ENCODE results near the gene CERS6.
A peak's percentile ranks its signal among the peaks of the same experiment; 100 is the strongest.

The CERS6 gene

GRCh38 chr2:168434146-168434545, 21.9 kb upstream of the CERS6 start (continued):
- no peak for TF ChIP-seq PATZ1 (CRISPR knock-in tag; IDR thresholded peaks at IDR 0.05; ENCODE audit: borderline replicate concordance)
- TF ChIP-seq ISL1 (CRISPR knock-in tag; IDR thresholded peaks at IDR 0.05), result peak; percentile 93
- TF ChIP-seq SNAI2 (CRISPR knock-in tag; IDR thresholded peaks at IDR 0.05), result peak; percentile 45; the same call in 1 of the 2 replicates
- no peak for TF ChIP-seq ZFP30 (CRISPR knock-in tag; IDR thresholded peaks at IDR 0.05)
- TF ChIP-seq CREB5 (CRISPR knock-in tag; IDR thresholded peaks at IDR 0.05; ENCODE audit: low read depth), result peak; percentile 77; the same call in 1 of the 2 replicates
- TF ChIP-seq GLIS3 (CRISPR knock-in tag; IDR thresholded peaks at IDR 0.05), result peak; percentile 92

- TF ChIP-seq ZFP30 (CRISPR knock-in tag; IDR thresholded peaks at IDR 0.05) (no peak), PATZ1 (CRISPR knock-in tag; IDR thresholded peaks at IDR 0.05; ENCODE audit: borderline replicate concordance) (no peak), ZNF8 (CRISPR knock-in tag; IDR thresholded peaks at IDR 0.05) (no peak), CREB5 (CRISPR knock-in tag; IDR thresholded peaks at IDR 0.05; ENCODE audit: low read depth) (no peak), TSHZ2 (CRISPR knock-in tag; IDR thresholded peaks at IDR 0.05) (no peak), SNAI2 (CRISPR knock-in tag; IDR thresholded peaks at IDR 0.05) (no peak), CSDC2 (CRISPR knock-in tag; IDR thresholded peaks at IDR 0.05) (no peak), RARB (CRISPR knock-in tag; IDR thresholded peaks at IDR 0.05) (no peak), GLIS3 (CRISPR knock-in tag; IDR thresholded peaks at IDR 0.05) (no peak), ISL1 (CRISPR knock-in tag; IDR thresholded peaks at IDR 0.05) (no peak), ZNF565 (CRISPR knock-in tag; conservative IDR thresholded peaks at IDR 0.05; ENCODE audit: low read depth) (no peak), BACH2 (CRISPR knock-in tag; IDR thresholded peaks at IDR 0.05; ENCODE audit: borderline replicate concordance) (no peak), ZC3H10 (CRISPR knock-in tag; IDR thresholded peaks at IDR 0.05) (no peak), POU6F1 (CRISPR knock-in tag; IDR thresholded peaks at IDR 0.05; ENCODE audit: borderline replicate concordance, low read depth) (no peak), ARNTL (CRISPR knock-in tag; IDR thresholded peaks at IDR 0.05; ENCODE audit: borderline replicate concordance, low read depth) (no peak), PPARA (CRISPR knock-in tag; IDR thresholded peaks at IDR 0.05; ENCODE audit: borderline replicate concordance) (no peak), OSR1 (CRISPR knock-in tag; IDR thresholded peaks at IDR 0.05) (no peak), ZNF70 (CRISPR knock-in tag; IDR thresholded peaks at IDR 0.05) (no peak)
- no peak for ATAC-seq
Observed at GRCh38 chr2:168436840-168437239, 19.2 kb upstream of the CERS6 start.

GRCh38 chr2:168438553-168438952, 17.5 kb upstream of the CERS6 start:
- ATAC-seq, result no peak
- TF ChIP-seq GLIS3 (CRISPR knock-in tag; IDR thresholded peaks at IDR 0.05) (no peak), TSHZ2 (CRISPR knock-in tag; IDR thresholded peaks at IDR 0.05) (no peak), ESRRG (CRISPR knock-in tag; IDR thresholded peaks at IDR 0.05) (no peak), PPARA (CRISPR knock-in tag; IDR thresholded peaks at IDR 0.05; ENCODE audit: borderline replicate concordance) (no peak), POU6F1 (CRISPR knock-in tag; IDR thresholded peaks at IDR 0.05; ENCODE audit: borderline replicate concordance, low read depth) (no peak), TCF4 (CRISPR knock-in tag; IDR thresholded peaks at IDR 0.05; ENCODE audit: borderline replicate concordance) (no peak), ZC3H10 (CRISPR knock-in tag; IDR thresholded peaks at IDR 0.05) (no peak)
